ENCODE measurements around the gene PGP.

GRCh38 chr16:2229091-2229490 is 14.5 kb upstream of the PGP start:
- TF ChIP-seq CTCF (conservative IDR thresholded peaks at IDR 0.05 in 1 of 2, IDR thresholded peaks at IDR 0.05 in 1 of 2; ENCODE audit: extremely low read depth in 1 of 2, insufficient read depth in 1 of 2, low read depth in 1 of 2, low read length in 2 of 2) (no peak), EZH2 (IDR thresholded peaks at IDR 0.05; ENCODE audit: borderline replicate concordance, low read length) (no peak)

All from mammary epithelial cell (primary cell).